B cell (primary cell): ENCODE measurements around the gene LBH. TPM values are rescaled to one million over a fixed set of nuclear protein-coding genes. Genes with fewer than 3 reads are reported as not detected.

ENCODE experiments used
- ATAC-seq: fragments of 200-7000 bp; cut with Tn5 transposase; one replicate; pipeline ENCODE4 v1.10.0; 2021; ENCODE audit warnings: low read depth, mild to moderate bottlenecking, moderate number of reproducible peaks, moderate library complexity
- CTCF ChIA-PET: fragments of 350-600 bp; sonication (Branson Sonifier 250); formaldehyde crosslinking; loops from one replicate; lab custom pipeline; 2021; ENCODE audit warnings: antibody characterized with exemption, inconsistent platforms; lab: Charles Lee
- POLR2A ChIA-PET: fragments of 350-600 bp; sonication (Branson Sonifier 250); formaldehyde crosslinking; loops from one replicate; lab custom pipeline; 2021; ENCODE audit warnings: antibody characterized with exemption; lab: Charles Lee
- DNase-seq: peaks from one replicate; pipeline ENCODE4 v3.0.0; 2013
- H2AFZ ChIP-seq: 2 replicates; pipeline ENCODE4 v1.6.1; 2012; ENCODE audit warnings: mild to moderate bottlenecking, low read depth, low read length; ENCODE audit not compliant: insufficient read depth, poor library complexity, severe bottlenecking
- H3K27ac ChIP-seq, 2 donors: 1 replicate in 1 of 2; 2 replicates in 1 of 2; pipeline ENCODE4 v1.5.1; 2012 to 2013; ENCODE audit warnings: low read length in 2 of 2, mild to moderate bottlenecking in 2 of 2, moderate library complexity in 1 of 2
- H3K27me3 ChIP-seq, 4 experiments: fragments of 200-600 bp in 1 of 4; sonication (generic) in 1 of 4; replicated peaks in 1 of 4; 1 replicate in 2 of 4; 2 replicates in 2 of 4; pipeline versions ENCODE4 v1.6.1 to v1.7.0; 2013 to 2016; ENCODE audit warnings: low read length in 3 of 4, mild to moderate bottlenecking in 2 of 4, mixed read lengths in 1 of 4, moderate library complexity in 1 of 4; ENCODE audit not compliant: insufficient read depth in 4 of 4, control insufficient read depth in 3 of 4; ENCODE audit errors: control extremely low read depth in 1 of 4
- H3K36me3 ChIP-seq, 2 experiments: replicated peaks in 1 of 2; 1 replicate in 1 of 2; 2 replicates in 1 of 2; pipeline versions ENCODE4 v1.6.1 to v1.7.1; 2013; ENCODE audit warnings: low read length in 1 of 2; ENCODE audit not compliant: insufficient read depth in 2 of 2, control insufficient read depth in 1 of 2; ENCODE audit errors: control extremely low read depth in 1 of 2, extremely low read depth in 1 of 2
- H3K4me1 ChIP-seq, 2 donors: fragments of 200-600 bp in 1 of 2; sonication (generic) in 1 of 2; 1 replicate in 1 of 2; 2 replicates in 1 of 2; pipeline versions ENCODE4 v1.5.1 to v1.6.1; 2013 to 2017; ENCODE audit warnings: low read length in 2 of 2; ENCODE audit not compliant: control insufficient read depth in 2 of 2, insufficient read depth in 2 of 2
- H3K4me2 ChIP-seq: replicated peaks from 2 replicates; pipeline ENCODE3; 2012; ENCODE audit warnings: mild to moderate bottlenecking, low read depth, low read length; ENCODE audit not compliant: poor library complexity, severe bottlenecking
- H3K4me3 ChIP-seq, 5 experiments: fragments of 200-600 bp in 1 of 5; sonication (generic) in 1 of 5; 1 replicate in 3 of 5; 2 replicates in 2 of 5; pipeline versions ENCODE4 v1.5.1 to v1.7.0; 2011 to 2016; ENCODE audit warnings: low read length in 4 of 5, mild to moderate bottlenecking in 4 of 5, low read depth in 2 of 5, control low read depth in 1 of 5, moderate library complexity in 1 of 5; ENCODE audit not compliant: insufficient read depth in 1 of 5; ENCODE audit errors: control extremely low read depth in 1 of 5, extremely low read depth in 1 of 5
- H3K79me2 ChIP-seq: fragments of 200-600 bp; sonication (generic); one replicate; pipeline ENCODE4 v1.6.0; 2016; ENCODE audit warnings: low read length; ENCODE audit not compliant: control insufficient read depth, insufficient read depth
- H3K9ac ChIP-seq: fragments of 200-600 bp; sonication (generic); 2 replicates; pipeline ENCODE4 v1.6.1; 2017; ENCODE audit warnings: mild to moderate bottlenecking, low read length, moderate library complexity
- H3K9me3 ChIP-seq, 3 donors: one replicate each; pipeline versions ENCODE4 v1.6.1 to v1.7.1; 2013; ENCODE audit warnings: low read length in 2 of 3; ENCODE audit not compliant: control insufficient read depth in 2 of 3, insufficient read depth in 1 of 3; ENCODE audit errors: control extremely low read depth in 1 of 3
- H4K20me1 ChIP-seq: 2 replicates; pipeline ENCODE4 v1.6.0; 2012; ENCODE audit warnings: mild to moderate bottlenecking, low read length; ENCODE audit not compliant: insufficient read depth, control insufficient read depth, poor library complexity, severe bottlenecking
- H3K27ac Mint-ChIP-seq: one replicate; pipeline ENCODE4 v1.8.0; 2021; ENCODE audit warnings: mixed read lengths
- H3K27me3 Mint-ChIP-seq: one replicate; pipeline ENCODE4 v1.8.0; 2021; ENCODE audit warnings: mixed read lengths
- H3K4me1 Mint-ChIP-seq: one replicate; pipeline ENCODE4 v1.8.0; 2021; ENCODE audit warnings: mixed read lengths
- H3K4me3 Mint-ChIP-seq: one replicate; pipeline ENCODE4 v1.8.0; 2021; ENCODE audit warnings: mixed read lengths
- H3K9me3 Mint-ChIP-seq: one replicate; pipeline ENCODE4 v1.8.0; 2022; ENCODE audit warnings: mixed read lengths; ENCODE audit not compliant: insufficient read depth
- EZH2 ChIP-seq: IDR thresholded peaks from 2 replicates; pipeline ENCODE4 v1.6.1; 2012; ENCODE audit warnings: borderline replicate concordance, low read depth, mild to moderate bottlenecking, moderate library complexity, low read length; ENCODE audit not compliant: insufficient read depth, poor library complexity, severe bottlenecking
- WGBS: methylation state at CpG from one replicate; pipeline ENCODE4 v1.1.5; 2013; ENCODE audit warnings: missing lambda C conversion rate; ENCODE audit not compliant: insufficient coverage; 5-methylcytosine and 5-hydroxymethylcytosine counted together
- intact Hi-C: fragments of 100-400 bp; cut with micrococcal nuclease; formaldehyde crosslinking; loops from one replicate; pipeline ENCODE4 v1.10.0; 2022
- polyA minus RNA-seq: library from RNA; depleted of rRNA, polyadenylated mRNA; stranded (reverse); fragments of >200 nt; gene quantifications from 2 replicates; pipeline ENCODE4 v1.2.3, GENCODE V29; 2012
- polyA plus RNA-seq: library from polyadenylated mRNA; depleted of rRNA; stranded (reverse); fragments of >200 nt; gene quantifications from 2 replicates; pipeline ENCODE4 v1.2.3, GENCODE V29; 2012
- total RNA-seq, 2 donors: library from RNA; stranded (reverse); fragments of 120-200 nt in 1 of 2; gene quantifications; 1 replicate in 1 of 2; 2 replicates in 1 of 2; pipeline versions ENCODE4 v1.2.3 to v1.2.4, GENCODE V29; 2013 to 2022
- TF ChIP-seq, protein P1 (sequence below): fragments of 200-600 bp; IDR thresholded peaks from one replicate; pipeline ENCODE4 v1.8.0; 2022; ENCODE audit warnings: antibody characterized with exemption, mild to moderate bottlenecking

The LBH gene
- total RNA-seq (197 and 201 TPM in 2 replicates), polyA plus RNA-seq (143 and 158 TPM in 2 replicates), polyA minus RNA-seq (419 and 758 TPM in 2 replicates)
- total RNA-seq (2013), result 267 TPM

DNA sequence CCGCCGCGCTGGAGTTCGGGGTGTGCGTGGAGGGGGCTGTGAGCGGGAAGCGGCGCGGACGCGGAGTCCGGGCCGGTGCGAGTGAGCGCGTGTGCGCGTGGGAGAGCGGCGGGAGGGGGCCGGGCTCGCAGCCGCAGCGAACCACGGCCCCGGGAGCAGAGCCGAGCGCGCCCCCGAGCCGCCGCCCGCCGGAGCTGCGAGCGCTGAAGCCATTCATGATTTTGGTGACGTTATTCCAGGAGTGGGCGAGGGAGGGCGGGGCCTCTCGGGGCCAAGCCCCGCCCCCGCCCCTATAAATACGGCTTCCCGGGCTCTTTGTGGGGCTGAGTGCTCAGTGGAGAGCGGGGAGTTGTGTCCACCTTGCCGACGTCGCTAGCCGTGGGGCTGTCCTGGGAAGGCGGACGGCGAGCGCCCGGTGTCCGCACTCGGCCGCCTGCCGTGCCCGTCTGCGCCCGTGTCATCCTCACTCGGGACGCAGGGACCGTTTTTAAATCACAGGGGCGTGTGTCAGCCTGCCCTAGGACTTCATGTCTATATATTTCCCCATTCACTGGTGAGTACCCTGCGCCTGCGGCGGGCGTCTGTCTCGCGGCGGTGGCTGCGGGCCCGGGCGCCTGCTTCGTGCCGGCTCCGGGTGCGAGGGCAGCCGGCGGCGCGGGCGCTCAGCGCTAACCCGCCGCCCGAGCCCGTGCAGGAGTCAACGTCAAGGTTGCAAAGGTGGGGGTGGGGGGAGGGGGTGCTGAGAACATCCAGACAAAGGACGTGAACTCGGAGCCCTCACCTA is at the start of gene LBH:
LBH (plus strand) TSS at position 323 of the 784 bp plus-strand sequence; CDS start at position 528, 205 bp downstream.
- peaks cover 43% of the 10 kb centered on the region for H4K20me1 ChIP-seq
- no peaks in the 10 kb centered on the region for H3K27me3 ChIP-seq
- H3K4me3 Mint-ChIP-seq, result peak within 1 kb of the TSS; percentile 80
- peaks cover 0 to 27% of the 10 kb centered on the region in 2 experiments for H3K36me3 ChIP-seq
- intact Hi-C loops, result loop anchor here (1.0 to 5.0 kb wide), 7 partner anchors 8 to 1001 kb away; partner anchors contain the start of gene EHD3
- under 1% methylated on average over 92 of the region's 92 CpGs for WGBS
- peak within 1 kb of the TSS; percentile 93 to 94 for H3K27ac ChIP-seq
- DNase-seq, result peak; percentile 97
- CTCF ChIA-PET, result interaction anchor here (0.7 to 13.1 kb wide), 23 partner anchors 8 to 477 kb away, joined by 3 to 148 read pairs (median 6); partner anchors contain the start of genes LCLAT1 and YPEL5
- H3K9me3 Mint-ChIP-seq, result no peaks in the 10 kb centered on the region
- TF ChIP-seq EZH2, result no peak
- TF ChIP-seq, protein P1, sequence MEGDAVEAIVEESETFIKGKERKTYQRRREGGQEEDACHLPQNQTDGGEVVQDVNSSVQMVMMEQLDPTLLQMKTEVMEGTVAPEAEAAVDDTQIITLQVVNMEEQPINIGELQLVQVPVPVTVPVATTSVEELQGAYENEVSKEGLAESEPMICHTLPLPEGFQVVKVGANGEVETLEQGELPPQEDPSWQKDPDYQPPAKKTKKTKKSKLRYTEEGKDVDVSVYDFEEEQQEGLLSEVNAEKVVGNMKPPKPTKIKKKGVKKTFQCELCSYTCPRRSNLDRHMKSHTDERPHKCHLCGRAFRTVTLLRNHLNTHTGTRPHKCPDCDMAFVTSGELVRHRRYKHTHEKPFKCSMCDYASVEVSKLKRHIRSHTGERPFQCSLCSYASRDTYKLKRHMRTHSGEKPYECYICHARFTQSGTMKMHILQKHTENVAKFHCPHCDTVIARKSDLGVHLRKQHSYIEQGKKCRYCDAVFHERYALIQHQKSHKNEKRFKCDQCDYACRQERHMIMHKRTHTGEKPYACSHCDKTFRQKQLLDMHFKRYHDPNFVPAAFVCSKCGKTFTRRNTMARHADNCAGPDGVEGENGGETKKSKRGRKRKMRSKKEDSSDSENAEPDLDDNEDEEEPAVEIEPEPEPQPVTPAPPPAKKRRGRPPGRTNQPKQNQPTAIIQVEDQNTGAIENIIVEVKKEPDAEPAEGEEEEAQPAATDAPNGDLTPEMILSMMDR, result no peak
- peaks cover 0 to 3% (median 0%) of the 10 kb centered on the region in 3 donors for H3K9me3 ChIP-seq
- peak within 1 kb of the TSS; percentile 84 to 94 (median 93) for H3K4me3 ChIP-seq
- H3K9ac ChIP-seq, result peak within 1 kb of the TSS; percentile 96
- H3K27ac Mint-ChIP-seq, result peak within 1 kb of the TSS; percentile 98
- POLR2A ChIA-PET, result interaction anchor here (0.6 to 5.2 kb wide), 41 partner anchors 8 to 1089 kb away, joined by 3 to 59 read pairs (median 6); partner anchors contain the start of genes EHD3, LCLAT1 and YPEL5
- peaks cover 66% of the 10 kb centered on the region for H3K79me2 ChIP-seq
- peaks cover 47% of the 10 kb centered on the region for H3K4me1 Mint-ChIP-seq
- peaks cover 38 to 48% of the 10 kb centered on the region in 2 donors for H3K4me1 ChIP-seq
- H2AFZ ChIP-seq, result peak within 1 kb of the TSS; percentile 98
- H3K27me3 Mint-ChIP-seq, result no peaks in the 10 kb centered on the region
- H3K4me2 ChIP-seq, result peak within 1 kb of the TSS; percentile 98
- ATAC-seq, result peak; percentile 56
